DOHH2 (cell line): Measurements from ENCODE around the gene MTR.

ENCODE experiments used
- H3F3A ChIP-seq: fragments of 200-600 bp; sonication (generic), shearing (Covaris generic); 2 replicates; pipeline ENCODE4 v1.6.0; 2016; ENCODE audit warnings: antibody characterized with exemption, mild to moderate bottlenecking; ENCODE audit not compliant: control insufficient read depth, insufficient read depth
- H3K27ac ChIP-seq: fragments of 200-600 bp; sonication (generic); 2 replicates; pipeline ENCODE4 v1.5.1; 2014; ENCODE audit warnings: low read depth, mild to moderate bottlenecking, low read length, moderate library complexity
- H3K27me3 ChIP-seq: fragments of 200-600 bp; sonication (generic); 2 replicates; pipeline ENCODE4 v1.6.1; 2014; ENCODE audit warnings: mild to moderate bottlenecking, low read length, mixed read lengths; ENCODE audit not compliant: control insufficient read depth
- H3K36me3 ChIP-seq: fragments of 200-600 bp; sonication (generic); 2 replicates; pipeline ENCODE4 v1.6.1; 2014; ENCODE audit warnings: mild to moderate bottlenecking, low read length, moderate library complexity, mixed read lengths; ENCODE audit not compliant: control insufficient read depth
- H3K4me1 ChIP-seq: fragments of 200-600 bp; sonication (generic); 2 replicates; pipeline ENCODE4 v1.6.1; 2014; ENCODE audit warnings: mild to moderate bottlenecking, low read length, mixed read lengths; ENCODE audit not compliant: control insufficient read depth
- H3K4me2 ChIP-seq: fragments of 200-600 bp; sonication (generic); 2 replicates; pipeline ENCODE4 v1.6.0; 2014; ENCODE audit warnings: mild to moderate bottlenecking, low read length, moderate library complexity
- H3K4me3 ChIP-seq: fragments of 200-600 bp; sonication (generic); 2 replicates; pipeline ENCODE4 v1.5.1; 2014; ENCODE audit warnings: mild to moderate bottlenecking, low read length, mixed read lengths
- H3K79me2 ChIP-seq: fragments of 200-600 bp; sonication (generic); 2 replicates; pipeline ENCODE4 v1.6.1; 2014; ENCODE audit warnings: mild to moderate bottlenecking, low read length, mixed read lengths; ENCODE audit not compliant: control insufficient read depth
- H3K9me2 ChIP-seq: fragments of 200-600 bp; sonication (generic); replicated peaks from 2 replicates; pipeline ENCODE4 v1.6.1; 2014; ENCODE audit warnings: mild to moderate bottlenecking, low read length, mixed read lengths; ENCODE audit not compliant: control insufficient read depth
- H3K9me3 ChIP-seq: fragments of 200-600 bp; sonication (generic); 2 replicates; pipeline ENCODE4 v1.6.1; 2014; ENCODE audit warnings: antibody characterized with exemption, low read length, mixed read lengths; ENCODE audit not compliant: control insufficient read depth, insufficient read depth
- H4K20me1 ChIP-seq: fragments of 200-600 bp; sonication (generic); 2 replicates; pipeline ENCODE4 v1.6.0; 2014; ENCODE audit warnings: low read depth, mild to moderate bottlenecking, antibody characterized with exemption, low read length, moderate library complexity; ENCODE audit not compliant: control insufficient read depth, insufficient read depth
- EZH2phosphoT487 ChIP-seq: fragments of 200-600 bp; sonication (generic); IDR thresholded peaks from 2 replicates; pipeline ENCODE4 v1.6.1; 2017; ENCODE audit warnings: borderline replicate concordance, mild to moderate bottlenecking, antibody characterized with exemption, low read length, moderate library complexity, mixed read lengths
- TF ChIP-seq, protein P1 (sequence below): fragments of 200-600 bp; sonication (generic); IDR thresholded peaks from one replicate; pipeline ENCODE4 v1.5.1; 2014; ENCODE audit warnings: antibody characterized with exemption, mild to moderate bottlenecking, low read depth, low read length; ENCODE audit not compliant: poor library complexity, severe bottlenecking

Gene MTR

DNA sequence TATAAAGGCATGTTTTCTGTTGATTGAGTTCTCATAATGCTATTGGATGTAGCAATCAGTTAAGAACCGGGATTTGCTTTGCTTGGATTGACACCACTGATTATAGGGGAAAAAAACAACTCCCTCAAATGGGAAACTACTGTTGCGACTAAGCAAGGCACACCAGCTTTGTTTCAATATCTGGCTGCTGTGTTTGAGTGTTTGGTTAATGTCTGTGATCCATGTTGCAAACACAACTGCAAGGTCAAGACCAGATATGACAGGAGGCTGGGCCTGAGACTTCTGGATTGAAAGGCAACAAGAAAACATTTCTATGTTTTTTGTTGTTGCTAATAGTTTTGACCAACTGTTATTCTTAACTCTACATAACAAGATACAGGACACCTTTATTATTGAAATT lies 50.7 kb downstream of the MTR start:
- no peak for TF ChIP-seq EZH2phosphoT487
- TF ChIP-seq, protein P1, sequence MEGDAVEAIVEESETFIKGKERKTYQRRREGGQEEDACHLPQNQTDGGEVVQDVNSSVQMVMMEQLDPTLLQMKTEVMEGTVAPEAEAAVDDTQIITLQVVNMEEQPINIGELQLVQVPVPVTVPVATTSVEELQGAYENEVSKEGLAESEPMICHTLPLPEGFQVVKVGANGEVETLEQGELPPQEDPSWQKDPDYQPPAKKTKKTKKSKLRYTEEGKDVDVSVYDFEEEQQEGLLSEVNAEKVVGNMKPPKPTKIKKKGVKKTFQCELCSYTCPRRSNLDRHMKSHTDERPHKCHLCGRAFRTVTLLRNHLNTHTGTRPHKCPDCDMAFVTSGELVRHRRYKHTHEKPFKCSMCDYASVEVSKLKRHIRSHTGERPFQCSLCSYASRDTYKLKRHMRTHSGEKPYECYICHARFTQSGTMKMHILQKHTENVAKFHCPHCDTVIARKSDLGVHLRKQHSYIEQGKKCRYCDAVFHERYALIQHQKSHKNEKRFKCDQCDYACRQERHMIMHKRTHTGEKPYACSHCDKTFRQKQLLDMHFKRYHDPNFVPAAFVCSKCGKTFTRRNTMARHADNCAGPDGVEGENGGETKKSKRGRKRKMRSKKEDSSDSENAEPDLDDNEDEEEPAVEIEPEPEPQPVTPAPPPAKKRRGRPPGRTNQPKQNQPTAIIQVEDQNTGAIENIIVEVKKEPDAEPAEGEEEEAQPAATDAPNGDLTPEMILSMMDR = no peak
- H3K27ac ChIP-seq = no peak overlapping the region
- H3K79me2 ChIP-seq = no peaks in the 10 kb centered on the region
- no peaks in the 10 kb centered on the region for H3K4me1 ChIP-seq
- H3F3A ChIP-seq = no peaks in the 10 kb centered on the region
- no peak overlapping the region for H3K4me2 ChIP-seq
- H4K20me1 ChIP-seq = no peaks in the 10 kb centered on the region
- H3K36me3 ChIP-seq = peaks cover 78% of the 10 kb centered on the region
- no peaks in the 10 kb centered on the region for H3K27me3 ChIP-seq
- no peaks in the 10 kb centered on the region for H3K9me3 ChIP-seq
- no peak overlapping the region for H3K4me3 ChIP-seq
- no peaks in the 10 kb centered on the region for H3K9me2 ChIP-seq

DNA sequence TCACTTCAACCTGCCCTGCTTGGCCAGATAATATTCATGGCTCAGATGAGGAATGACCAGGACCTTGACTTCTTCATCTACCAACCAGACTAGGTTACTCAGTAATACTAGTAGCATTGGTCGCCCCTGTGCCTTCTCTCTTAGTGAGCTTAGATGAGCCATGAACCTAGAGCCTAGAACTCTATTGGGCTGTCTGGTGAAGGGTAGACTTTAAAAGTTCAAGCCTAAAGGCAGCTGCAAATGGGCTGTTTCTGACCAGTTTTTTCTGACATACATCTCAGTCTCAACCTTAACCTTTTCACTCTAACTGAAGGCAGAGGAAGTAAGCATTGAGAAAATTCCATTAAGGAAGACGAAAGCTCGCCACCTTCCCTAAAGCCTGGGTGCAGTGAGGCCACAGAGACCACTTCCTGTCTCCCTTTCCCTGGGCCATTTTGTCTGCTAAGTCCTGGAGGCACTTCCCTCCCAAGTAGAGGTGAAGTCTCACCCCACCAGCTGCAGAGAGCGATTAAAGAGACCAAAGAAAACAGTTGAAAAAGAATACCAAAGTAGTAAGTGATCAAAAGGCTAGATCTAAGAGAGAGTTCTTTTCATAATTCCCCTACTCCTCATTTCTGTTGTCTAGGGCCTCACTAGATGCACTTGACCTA lies 53.3 kb downstream of the MTR start:
- Histone ChIP-seq H3K27ac (no peak overlapping the region), H3K4me2 (no peak overlapping the region), H4K20me1 (no peaks in the 10 kb centered on the region), H3F3A (no peaks in the 10 kb centered on the region), H3K9me2 (no peaks in the 10 kb centered on the region), H3K4me1 (no peaks in the 10 kb centered on the region), H3K79me2 (no peaks in the 10 kb centered on the region), H3K36me3 (peaks cover 86% of the 10 kb centered on the region), H3K27me3 (no peaks in the 10 kb centered on the region), H3K4me3 (no peak overlapping the region), H3K9me3 (no peaks in the 10 kb centered on the region)
- TF ChIP-seq, protein P1 = no peak
- no peak for TF ChIP-seq EZH2phosphoT487

DNA sequence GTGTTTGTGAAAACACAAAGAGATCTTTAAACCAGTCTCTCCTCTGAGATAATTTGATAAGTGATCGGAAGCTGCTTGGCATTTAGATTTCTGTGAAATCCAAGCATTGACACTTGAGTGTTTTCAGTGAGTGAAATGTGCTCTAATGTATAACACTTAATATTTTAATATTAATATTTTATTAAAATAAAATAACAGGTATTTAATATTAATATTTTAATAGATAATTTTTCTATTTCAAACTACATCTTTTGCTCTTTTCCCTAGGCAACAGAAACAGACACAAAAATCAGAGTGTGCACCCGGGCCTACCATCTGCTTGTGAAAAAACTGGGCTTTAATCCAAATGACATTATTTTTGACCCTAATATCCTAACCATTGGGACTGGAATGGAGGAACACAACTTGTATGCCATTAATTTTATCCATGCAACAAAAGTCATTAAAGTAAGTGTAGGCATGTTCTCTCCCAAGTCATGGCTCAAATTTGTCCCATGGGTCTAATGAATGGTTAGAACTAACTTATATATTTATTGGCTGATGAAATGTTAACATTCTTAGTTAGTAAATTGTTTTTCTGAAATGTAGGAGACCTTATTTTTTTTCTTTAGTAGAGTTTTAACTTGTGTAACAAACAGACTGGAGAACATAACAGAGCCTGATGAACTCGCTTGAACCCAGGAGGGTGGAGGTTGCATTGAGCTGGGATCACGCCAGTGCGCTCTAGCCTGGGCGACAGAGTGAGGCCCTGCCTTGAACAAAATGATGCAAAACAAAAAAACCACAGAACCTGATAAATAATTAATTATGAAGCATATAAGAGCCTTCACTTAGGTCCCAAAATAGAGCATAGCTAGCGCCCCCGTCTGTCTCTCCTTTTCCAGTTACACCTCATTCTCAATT lies 55.2 kb downstream of the MTR start:
- Histone ChIP-seq H3K27me3 (no peaks in the 10 kb centered on the region), H3K9me2 (no peaks in the 10 kb centered on the region), H3K9me3 (no peaks in the 10 kb centered on the region), H3K27ac (no peak overlapping the region), H3K79me2 (no peaks in the 10 kb centered on the region), H4K20me1 (no peaks in the 10 kb centered on the region), H3K4me3 (no peak overlapping the region), H3K36me3 (peaks cover 87% of the 10 kb centered on the region), H3F3A (no peaks in the 10 kb centered on the region), H3K4me1 (no peaks in the 10 kb centered on the region), H3K4me2 (no peak overlapping the region)
- TF ChIP-seq, protein P1 = no peak
- TF ChIP-seq EZH2phosphoT487 = no peak
